ENCODE results near the gene TRIM62.

Gene TRIM62

DNA sequence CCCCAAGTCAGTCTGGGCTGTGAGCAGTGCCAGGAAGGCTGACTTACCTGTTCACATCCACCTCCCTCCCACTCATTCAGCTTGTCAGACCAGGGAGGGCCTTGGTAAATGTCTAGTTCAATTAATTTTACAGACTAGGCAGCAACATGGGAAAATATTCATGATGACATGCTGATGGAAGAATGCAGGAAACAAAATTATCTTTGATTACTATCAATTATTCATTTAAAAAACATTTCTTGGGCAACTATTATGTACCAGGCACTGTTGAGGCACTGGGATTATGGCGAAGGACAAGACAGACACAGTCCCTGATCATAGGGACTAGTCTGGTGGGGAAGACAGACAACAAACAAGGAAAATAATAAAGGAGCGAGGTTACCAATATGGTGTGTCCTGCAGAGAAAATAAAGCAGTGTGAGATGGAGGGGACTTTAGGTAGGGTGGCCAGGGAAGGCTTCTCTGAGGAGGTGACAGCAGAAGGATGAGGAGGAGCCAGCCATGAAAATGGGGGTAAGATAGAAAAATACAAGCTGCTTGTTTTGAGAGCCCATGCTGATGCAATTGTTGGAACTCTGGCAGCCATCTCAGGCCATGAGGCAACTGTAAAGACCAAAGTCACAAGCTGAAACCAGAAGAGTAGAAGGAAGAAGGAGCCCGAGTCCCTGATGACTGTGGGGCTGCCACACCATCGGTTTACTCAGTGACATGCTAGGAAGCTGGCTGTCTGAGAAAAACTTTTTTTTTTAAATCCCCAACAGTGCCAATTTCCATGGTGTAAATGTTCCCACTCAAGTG, 14.0 kb downstream of the TRIM62 start:
- H3K27ac ChIP-seq (ENCODE audit: low read length), result no peak overlapping the region
- H3K4me3 ChIP-seq (ENCODE audit: low read length), result no peak overlapping the region
- H3K9ac ChIP-seq (ENCODE audit: low read depth, low read length), result no peak overlapping the region
- H3K27me3 ChIP-seq (ENCODE audit: insufficient read depth, low read length), result no peaks in the 10 kb centered on the region
- H3K4me1 ChIP-seq (ENCODE audit: insufficient read depth, low read length), result peaks cover 19% of the 10 kb centered on the region
- no peaks in the 10 kb centered on the region for H3K36me3 ChIP-seq (ENCODE audit: insufficient read depth, low read depth, low read length)
- H3K9me3 ChIP-seq (ENCODE audit: insufficient read depth, low read depth, low read length), result no peaks in the 10 kb centered on the region

DNA sequence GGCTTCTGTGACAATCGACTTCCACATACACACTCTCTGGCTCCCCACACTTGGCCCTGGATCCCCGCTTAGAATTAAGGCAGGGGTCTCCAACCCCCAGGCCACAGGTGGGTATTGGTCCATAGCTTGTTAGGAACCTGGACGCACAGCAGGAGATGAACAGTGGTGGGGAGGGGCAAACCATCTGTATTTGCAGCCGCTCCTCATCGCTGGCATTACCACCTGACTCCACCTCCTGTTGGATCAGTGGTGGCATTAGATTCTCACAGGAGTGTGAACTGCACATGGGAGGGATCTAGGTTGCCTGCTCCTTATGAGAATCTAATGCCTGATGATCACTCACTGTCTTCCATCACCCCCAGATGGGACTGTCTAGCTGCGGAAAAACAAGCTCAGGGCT, 16.0 kb downstream of the TRIM62 start:
- Histone ChIP-seq H3K36me3 (ENCODE audit: insufficient read depth, low read depth, low read length) (no peaks in the 10 kb centered on the region), H3K27ac (ENCODE audit: low read length) (no peak overlapping the region), H3K4me1 (ENCODE audit: insufficient read depth, low read length) (peaks cover 25% of the 10 kb centered on the region), H3K9me3 (ENCODE audit: insufficient read depth, low read depth, low read length) (no peaks in the 10 kb centered on the region), H3K9ac (ENCODE audit: low read depth, low read length) (no peak overlapping the region), H3K27me3 (ENCODE audit: insufficient read depth, low read length) (no peaks in the 10 kb centered on the region), H3K4me3 (ENCODE audit: low read length) (no peak overlapping the region)

DNA sequence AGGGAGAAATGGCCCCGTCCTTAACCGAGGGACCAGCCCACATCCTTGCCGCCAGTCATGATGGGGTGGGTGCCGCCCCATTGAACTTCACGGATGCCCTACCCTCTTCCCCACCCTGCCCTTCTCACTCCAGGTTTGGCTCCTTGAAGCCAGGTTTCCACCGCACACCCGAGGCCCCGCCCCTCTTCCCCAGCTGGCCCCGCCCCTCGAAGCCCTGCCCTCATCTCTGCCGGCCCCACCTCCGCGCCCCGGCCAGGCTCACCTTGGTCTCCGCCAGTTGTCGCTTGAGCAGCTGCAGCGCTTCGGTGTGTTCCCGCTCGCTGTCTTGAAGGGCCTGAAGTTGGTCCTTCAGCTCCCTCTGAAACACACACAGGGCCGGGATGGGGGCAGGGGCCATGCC, 16.6 kb downstream of the TRIM62 start:
- Histone ChIP-seq H3K4me1 (ENCODE audit: insufficient read depth, low read length) (peaks cover 28% of the 10 kb centered on the region), H3K27ac (ENCODE audit: low read length) (no peak overlapping the region), H3K9me3 (ENCODE audit: insufficient read depth, low read depth, low read length) (no peaks in the 10 kb centered on the region), H3K36me3 (ENCODE audit: insufficient read depth, low read depth, low read length) (no peaks in the 10 kb centered on the region), H3K9ac (ENCODE audit: low read depth, low read length) (no peak overlapping the region), H3K4me3 (ENCODE audit: low read length) (no peak overlapping the region), H3K27me3 (ENCODE audit: insufficient read depth, low read length) (no peaks in the 10 kb centered on the region)

- no peaks in the 10 kb centered on the region for H3K9me3 ChIP-seq (ENCODE audit: insufficient read depth, low read depth, low read length)
- H3K9ac ChIP-seq (ENCODE audit: low read depth, low read length), result no peak overlapping the region
- no peak overlapping the region for H3K27ac ChIP-seq (ENCODE audit: low read length)
- peaks cover 23% of the 10 kb centered on the region for H3K4me1 ChIP-seq (ENCODE audit: insufficient read depth, low read length)
- no peaks in the 10 kb centered on the region for H3K36me3 ChIP-seq (ENCODE audit: insufficient read depth, low read depth, low read length)
- H3K4me3 ChIP-seq (ENCODE audit: low read length), result no peak overlapping the region
- no peaks in the 10 kb centered on the region for H3K27me3 ChIP-seq (ENCODE audit: insufficient read depth, low read length)
Measured at GRCh38 chr1:33163621-33164519, 18.0 kb downstream of the TRIM62 start.

GRCh38 chr1:33162141-33162540, 19.7 kb downstream of the TRIM62 start:
- H3K36me3 ChIP-seq (ENCODE audit: insufficient read depth, low read depth, low read length), result peaks cover 10% of the 10 kb centered on the region
- no peaks in the 10 kb centered on the region for H3K27me3 ChIP-seq (ENCODE audit: insufficient read depth, low read length)
- H3K27ac ChIP-seq (ENCODE audit: low read length), result no peak overlapping the region
- H3K4me1 ChIP-seq (ENCODE audit: insufficient read depth, low read length), result peaks cover 23% of the 10 kb centered on the region
- H3K4me3 ChIP-seq (ENCODE audit: low read length), result no peak overlapping the region
- H3K9me3 ChIP-seq (ENCODE audit: insufficient read depth, low read depth, low read length), result no peaks in the 10 kb centered on the region
- H3K9ac ChIP-seq (ENCODE audit: low read depth, low read length), result no peak overlapping the region

- Histone ChIP-seq H3K27me3 (ENCODE audit: insufficient read depth, low read length) (no peaks in the 10 kb centered on the region), H3K36me3 (ENCODE audit: insufficient read depth, low read depth, low read length) (peaks cover 10% of the 10 kb centered on the region), H3K9me3 (ENCODE audit: insufficient read depth, low read depth, low read length) (no peaks in the 10 kb centered on the region), H3K4me1 (ENCODE audit: insufficient read depth, low read length) (peaks cover 23% of the 10 kb centered on the region), H3K9ac (ENCODE audit: low read depth, low read length) (peak overlapping the region; percentile 3; the same call in 1 of the 2 replicates), H3K4me3 (ENCODE audit: low read length) (no peak overlapping the region), H3K27ac (ENCODE audit: low read length) (no peak overlapping the region)
Measured at GRCh38 chr1:33161061-33161681, 20.7 kb downstream of the TRIM62 start.

GRCh38 chr1:33159577-33159976, 22.3 kb downstream of the TRIM62 start:
- no peak overlapping the region for H3K27ac ChIP-seq (ENCODE audit: low read length)
- peaks cover 10% of the 10 kb centered on the region for H3K36me3 ChIP-seq (ENCODE audit: insufficient read depth, low read depth, low read length)
- peaks cover 20% of the 10 kb centered on the region for H3K4me1 ChIP-seq (ENCODE audit: insufficient read depth, low read length)
- H3K4me3 ChIP-seq (ENCODE audit: low read length), result no peak overlapping the region
- no peaks in the 10 kb centered on the region for H3K9me3 ChIP-seq (ENCODE audit: insufficient read depth, low read depth, low read length)
- H3K27me3 ChIP-seq (ENCODE audit: insufficient read depth, low read length), result no peaks in the 10 kb centered on the region
- no peak overlapping the region for H3K9ac ChIP-seq (ENCODE audit: low read depth, low read length)

GRCh38 chr1:33158366-33158765, 23.5 kb downstream of the TRIM62 start:
- H3K4me3 ChIP-seq (ENCODE audit: low read length), result no peak overlapping the region
- H3K9me3 ChIP-seq (ENCODE audit: insufficient read depth, low read depth, low read length), result no peaks in the 10 kb centered on the region
- no peak overlapping the region for H3K9ac ChIP-seq (ENCODE audit: low read depth, low read length)
- H3K27ac ChIP-seq (ENCODE audit: low read length), result no peak overlapping the region
- no peaks in the 10 kb centered on the region for H3K27me3 ChIP-seq (ENCODE audit: insufficient read depth, low read length)
- H3K4me1 ChIP-seq (ENCODE audit: insufficient read depth, low read length), result peaks cover 16% of the 10 kb centered on the region; the same call in 1 of the 2 replicates
- peaks cover 10% of the 10 kb centered on the region for H3K36me3 ChIP-seq (ENCODE audit: insufficient read depth, low read depth, low read length)

GRCh38 chr1:33157131-33157530, 24.7 kb downstream of the TRIM62 start:
- Histone ChIP-seq H3K4me1 (ENCODE audit: insufficient read depth, low read length) (peaks cover 21% of the 10 kb centered on the region), H3K36me3 (ENCODE audit: insufficient read depth, low read depth, low read length) (peaks cover 10% of the 10 kb centered on the region), H3K9ac (ENCODE audit: low read depth, low read length) (no peak overlapping the region), H3K9me3 (ENCODE audit: insufficient read depth, low read depth, low read length) (no peaks in the 10 kb centered on the region), H3K4me3 (ENCODE audit: low read length) (no peak overlapping the region), H3K27me3 (ENCODE audit: insufficient read depth, low read length) (no peaks in the 10 kb centered on the region), H3K27ac (ENCODE audit: low read length) (no peak overlapping the region)

- Histone ChIP-seq H3K27me3 (ENCODE audit: insufficient read depth, low read length) (no peaks in the 10 kb centered on the region), H3K36me3 (ENCODE audit: insufficient read depth, low read depth, low read length) (peaks cover 10% of the 10 kb centered on the region), H3K27ac (ENCODE audit: low read length) (no peak overlapping the region), H3K9me3 (ENCODE audit: insufficient read depth, low read depth, low read length) (no peaks in the 10 kb centered on the region), H3K4me3 (ENCODE audit: low read length) (no peak overlapping the region), H3K9ac (ENCODE audit: low read depth, low read length) (no peak overlapping the region), H3K4me1 (ENCODE audit: insufficient read depth, low read length) (peaks cover 28% of the 10 kb centered on the region)
Measured at GRCh38 chr1:33155877-33156538, 25.8 kb downstream of the TRIM62 start.

DNA sequence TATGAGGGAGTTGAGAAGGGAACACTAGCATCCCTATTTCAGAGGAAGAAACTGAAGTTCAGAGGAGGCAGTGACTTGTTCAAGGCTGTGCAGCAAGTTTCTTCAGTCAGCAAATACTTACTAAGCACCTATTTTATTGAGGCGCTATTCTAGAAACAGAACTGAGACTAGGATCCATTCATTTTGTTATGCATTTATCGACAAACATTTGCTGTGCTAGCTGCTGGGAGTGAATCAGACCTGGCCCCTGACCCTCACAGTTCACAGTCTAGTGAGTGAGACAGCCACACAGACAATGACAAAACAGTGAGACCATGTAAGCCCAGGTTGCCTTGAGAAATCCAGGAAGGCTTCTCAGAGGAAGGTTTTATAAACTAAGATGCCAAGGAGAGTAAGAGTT, 28.2 kb downstream of the TRIM62 start:
- peak overlapping the region; percentile 74 for H3K27ac ChIP-seq (ENCODE audit: low read length)
- no peak overlapping the region for H3K4me3 ChIP-seq (ENCODE audit: low read length)
- no peaks in the 10 kb centered on the region for H3K9me3 ChIP-seq (ENCODE audit: insufficient read depth, low read depth, low read length)
- H3K9ac ChIP-seq (ENCODE audit: low read depth, low read length), result peak overlapping the region; percentile 59; the same call in 1 of the 2 replicates
- H3K27me3 ChIP-seq (ENCODE audit: insufficient read depth, low read length), result no peaks in the 10 kb centered on the region
- H3K36me3 ChIP-seq (ENCODE audit: insufficient read depth, low read depth, low read length), result peaks cover 10% of the 10 kb centered on the region
- peaks cover 26% of the 10 kb centered on the region for H3K4me1 ChIP-seq (ENCODE audit: insufficient read depth, low read length)

All from iPS-20b (cell line).